Retinal pigment epithelial cell (primary cell): ENCODE measurements around the gene SOX30.
"Not testable (repeated sequence)": the region's sequence is repeated elsewhere in the genome, so short reads cannot be mapped to it uniquely, and the experiment has no call there.

Experiments used
- DNase-seq: peaks from one replicate; pipeline ENCODE4 v3.0.0-alpha.2; 2010; ENCODE audit warnings: low read depth
- H3K4me3 ChIP-seq: 2 replicates; pipeline ENCODE4 v1.5.1; 2011; ENCODE audit warnings: mild to moderate bottlenecking, low read length, control low read depth, moderate library complexity
- TF ChIP-seq, protein P1 (sequence below): conservative IDR thresholded peaks from 2 replicates; pipeline ENCODE4 v1.5.1; 2011; ENCODE audit warnings: low read depth, low read length, control low read depth, inconsistent platforms

SOX30 gene

DNA sequence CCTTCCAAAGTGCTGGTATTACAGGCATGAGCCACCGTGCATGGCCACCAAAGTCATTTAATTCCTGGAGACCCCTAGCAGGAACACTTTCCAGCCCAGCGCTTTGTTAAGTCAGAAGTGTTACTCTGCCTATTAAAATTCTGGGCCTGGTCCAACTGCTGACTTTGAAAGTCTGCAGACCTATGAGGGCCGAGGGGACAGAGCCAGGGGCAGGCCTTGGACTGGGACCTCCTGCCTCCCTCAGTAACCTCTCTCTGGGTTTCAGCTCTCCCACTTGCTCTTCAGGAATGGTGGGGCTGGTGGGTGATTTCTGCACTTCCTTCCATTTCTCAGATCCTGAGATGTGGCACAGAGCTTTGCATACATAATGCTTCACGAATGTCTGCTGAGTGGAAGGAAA lies 28.8 kb upstream of the SOX30 start:
- TF ChIP-seq, protein P1, sequence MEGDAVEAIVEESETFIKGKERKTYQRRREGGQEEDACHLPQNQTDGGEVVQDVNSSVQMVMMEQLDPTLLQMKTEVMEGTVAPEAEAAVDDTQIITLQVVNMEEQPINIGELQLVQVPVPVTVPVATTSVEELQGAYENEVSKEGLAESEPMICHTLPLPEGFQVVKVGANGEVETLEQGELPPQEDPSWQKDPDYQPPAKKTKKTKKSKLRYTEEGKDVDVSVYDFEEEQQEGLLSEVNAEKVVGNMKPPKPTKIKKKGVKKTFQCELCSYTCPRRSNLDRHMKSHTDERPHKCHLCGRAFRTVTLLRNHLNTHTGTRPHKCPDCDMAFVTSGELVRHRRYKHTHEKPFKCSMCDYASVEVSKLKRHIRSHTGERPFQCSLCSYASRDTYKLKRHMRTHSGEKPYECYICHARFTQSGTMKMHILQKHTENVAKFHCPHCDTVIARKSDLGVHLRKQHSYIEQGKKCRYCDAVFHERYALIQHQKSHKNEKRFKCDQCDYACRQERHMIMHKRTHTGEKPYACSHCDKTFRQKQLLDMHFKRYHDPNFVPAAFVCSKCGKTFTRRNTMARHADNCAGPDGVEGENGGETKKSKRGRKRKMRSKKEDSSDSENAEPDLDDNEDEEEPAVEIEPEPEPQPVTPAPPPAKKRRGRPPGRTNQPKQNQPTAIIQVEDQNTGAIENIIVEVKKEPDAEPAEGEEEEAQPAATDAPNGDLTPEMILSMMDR, result no peak
- DNase-seq, result no peak
- no peak overlapping the region for H3K4me3 ChIP-seq

DNA sequence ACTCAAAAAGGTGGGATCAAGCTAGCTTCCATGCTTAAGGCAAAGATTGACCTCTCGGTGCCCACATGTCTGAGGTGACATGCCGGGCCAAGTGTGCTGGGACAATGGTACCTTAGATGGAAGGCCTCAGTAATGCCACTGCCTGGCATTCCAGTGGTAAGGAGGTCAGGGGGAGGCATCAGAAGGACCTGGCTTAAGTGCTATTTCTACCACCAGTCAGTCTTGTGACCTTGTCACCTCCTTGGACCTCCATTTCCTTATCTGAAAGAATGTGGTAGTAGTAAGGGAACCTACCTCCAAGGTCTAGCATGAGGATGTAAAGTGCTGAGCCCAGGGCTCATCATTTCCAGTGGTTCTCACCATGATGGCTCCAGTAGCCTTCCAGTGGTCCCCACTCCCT lies 28.0 kb upstream of the SOX30 start:
- TF ChIP-seq, protein P1, result no peak
- DNase-seq, result no peak

DNA sequence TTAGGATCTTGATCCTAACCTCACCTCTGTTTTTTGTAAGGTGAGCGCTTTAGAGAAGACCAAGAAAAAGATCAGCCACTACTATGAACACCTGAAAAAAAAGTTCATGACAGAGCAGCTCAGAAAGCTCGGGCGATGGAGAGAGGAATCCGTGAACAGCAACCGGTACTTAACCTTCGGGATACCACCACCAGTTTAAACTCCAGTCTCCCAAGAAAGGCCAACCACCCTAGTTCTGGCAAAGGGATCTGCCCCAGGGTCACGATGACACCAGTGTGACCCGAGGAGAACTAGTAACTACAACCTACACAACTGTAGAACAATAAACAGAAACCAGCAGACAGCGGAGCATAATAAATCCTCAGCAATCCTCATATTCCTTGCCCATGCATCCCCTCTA lies 27.6 kb upstream of the SOX30 start:
- TF ChIP-seq, protein P1, result no peak
- no peak overlapping the region for H3K4me3 ChIP-seq
- no peak for DNase-seq

More for the DNA sequence above, 28.0 kb upstream of the SOX30 start:
- H3K4me3 ChIP-seq, result no peak overlapping the region

DNA sequence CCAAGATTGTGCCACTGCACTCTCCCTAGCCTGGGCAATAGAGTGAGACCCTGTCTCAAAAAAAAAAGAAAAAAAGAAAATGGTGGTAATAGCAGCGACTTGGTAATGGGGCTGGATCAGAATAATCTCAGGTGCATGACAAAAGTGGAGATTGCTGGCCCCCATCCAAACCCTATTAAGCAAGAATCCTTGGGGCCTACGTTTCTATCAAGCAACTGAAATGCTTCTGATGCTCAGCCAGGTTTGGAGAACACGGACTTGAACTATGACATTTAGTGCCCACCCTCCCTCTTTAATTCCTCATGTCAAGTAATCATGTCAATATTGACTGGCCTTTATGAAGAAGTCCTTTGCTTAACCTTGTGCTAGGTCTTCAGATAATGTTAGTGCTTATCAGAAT lies 25.7 kb upstream of the SOX30 start:
- TF ChIP-seq, protein P1, result no peak
- no peak for DNase-seq

DNA sequence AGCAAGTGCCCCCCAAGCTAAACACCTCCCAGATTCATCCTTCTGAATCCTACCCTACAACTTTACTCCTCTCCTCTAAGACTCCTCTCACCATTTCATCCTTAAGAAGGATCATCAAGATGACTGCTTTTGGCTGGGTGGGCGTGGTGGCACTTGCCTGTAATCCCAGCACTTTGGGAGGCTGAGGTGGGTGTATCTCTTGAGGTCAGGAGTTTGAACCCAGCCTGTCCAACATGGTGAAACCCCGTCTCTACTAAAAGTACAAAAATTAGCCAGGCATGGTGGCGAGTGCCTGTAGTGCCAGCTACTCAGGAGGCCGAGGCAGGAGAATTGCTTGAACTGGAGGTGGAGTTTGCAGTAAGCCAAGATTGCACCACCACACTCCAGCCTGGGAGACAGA lies 22.1 kb upstream of the SOX30 start:
- DNase-seq, H3K4me3 ChIP-seq: not testable (repeated sequence)

More for the DNA sequence above, 25.7 kb upstream of the SOX30 start:
- no peak overlapping the region for H3K4me3 ChIP-seq

DNA sequence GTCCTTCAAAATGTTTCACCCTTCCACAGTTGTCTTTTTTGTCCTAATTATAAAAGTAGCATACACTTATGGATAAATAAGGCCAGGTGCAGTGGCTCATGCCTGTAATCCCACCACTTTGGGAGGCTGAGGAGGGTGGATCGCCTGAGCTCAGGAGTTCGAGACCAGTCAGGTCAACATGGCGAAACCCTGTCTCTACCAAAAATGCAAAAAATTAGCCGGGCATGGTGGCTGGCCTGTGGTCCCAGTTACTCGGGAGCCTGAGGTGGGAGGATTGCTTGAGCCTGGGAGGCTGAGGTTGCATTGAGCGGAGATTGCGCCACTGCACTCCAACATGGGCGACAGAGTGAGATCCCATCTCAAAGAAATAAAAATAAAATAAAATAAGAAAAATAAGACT lies 20.7 kb upstream of the SOX30 start:
- TF ChIP-seq, protein P1, result no peak
- no peak for DNase-seq
- no peak overlapping the region for H3K4me3 ChIP-seq

DNA sequence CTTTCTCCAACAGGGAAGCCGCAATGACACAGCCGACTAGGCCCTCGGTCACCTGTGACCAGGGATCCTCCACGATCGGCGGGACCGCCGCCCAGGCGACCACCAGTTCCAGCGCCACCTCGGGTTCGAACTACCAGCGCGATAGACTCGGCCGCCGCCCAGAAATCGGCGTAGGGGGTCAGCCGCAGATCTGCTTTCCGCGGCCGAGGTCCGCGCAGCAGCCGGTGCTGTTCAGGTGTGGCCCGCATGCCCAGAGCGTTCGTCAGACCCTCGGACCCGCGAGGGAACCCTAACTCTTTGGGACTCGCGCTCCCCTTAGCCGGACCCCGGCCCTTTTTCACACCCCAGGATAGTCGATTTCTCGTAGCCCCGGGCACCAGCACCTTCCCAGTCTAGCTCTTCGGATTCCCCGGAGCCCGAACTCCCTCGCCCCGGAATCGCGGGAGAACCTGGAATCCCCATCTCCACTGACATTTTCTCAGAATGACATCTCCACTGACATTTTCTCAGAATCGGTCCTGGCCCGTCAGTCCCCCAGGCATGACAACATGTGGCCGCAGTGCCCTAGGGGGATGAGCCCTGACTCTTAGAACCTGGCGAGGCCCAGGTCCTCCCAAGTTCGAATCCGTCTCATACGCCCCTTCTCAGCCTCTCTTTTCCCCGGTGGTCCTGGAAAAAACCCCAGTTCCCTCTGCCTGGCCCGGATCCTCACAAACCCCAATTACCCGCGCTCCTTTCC lies 19.5 kb upstream of the SOX30 start:
- TF ChIP-seq, protein P1, result no peak
- no peak for DNase-seq
- H3K4me3 ChIP-seq, result peak overlapping the region; percentile 69
